Ishikawa (cell line): ENCODE data around the gene ITPR2.

Experiments used
- CEBPB ChIP-seq: IDR thresholded peaks from 2 replicates; pipeline ENCODE4 v1.6.1; 2012
- CREB1 ChIP-seq: IDR thresholded peaks from 2 replicates; pipeline ENCODE4 v1.6.1; 2012; ENCODE audit warnings: low read depth
- EGR1 ChIP-seq: IDR thresholded peaks from 2 replicates; pipeline ENCODE4 v1.6.1; 2012
- EP300 ChIP-seq: IDR thresholded peaks from 2 replicates; pipeline ENCODE4 v1.6.1; 2012; ENCODE audit warnings: borderline replicate concordance
- FOXM1 ChIP-seq: IDR thresholded peaks from 2 replicates; pipeline ENCODE4 v1.6.1; 2012; ENCODE audit warnings: low read depth, borderline replicate concordance
- NFIC ChIP-seq: IDR thresholded peaks from 2 replicates; pipeline ENCODE4 v1.6.1; 2012
- RAD21 ChIP-seq: IDR thresholded peaks from 2 replicates; pipeline ENCODE4 v1.6.1; 2012; ENCODE audit warnings: low read depth
- TAF1 ChIP-seq: IDR thresholded peaks from 2 replicates; pipeline ENCODE4 v1.6.1; 2012; ENCODE audit warnings: low read depth, mild to moderate bottlenecking
- TCF12 ChIP-seq: IDR thresholded peaks from 2 replicates; pipeline ENCODE4 v1.6.1; 2012; ENCODE audit warnings: low read depth
- TEAD4 ChIP-seq: IDR thresholded peaks from 2 replicates; pipeline ENCODE4 v1.6.1; 2012
- YY1 ChIP-seq: IDR thresholded peaks from 2 replicates; pipeline ENCODE4 v1.6.1; 2012; ENCODE audit warnings: low read depth
- ZBTB7A ChIP-seq: IDR thresholded peaks from 2 replicates; pipeline ENCODE4 v1.6.1; 2012; ENCODE audit warnings: low read depth
- TF ChIP-seq, protein P1 (sequence below): IDR thresholded peaks from 2 replicates; pipeline ENCODE4 v1.6.1; 2012; ENCODE audit warnings: low read depth, mild to moderate bottlenecking
- TF ChIP-seq, protein P2 (sequence below): IDR thresholded peaks from 2 replicates; pipeline ENCODE4 v1.6.1; 2012
- TF ChIP-seq, protein P3 (sequence below): IDR thresholded peaks from 2 replicates; pipeline ENCODE4 v1.6.1; 2012

ITPR2 gene

DNA sequence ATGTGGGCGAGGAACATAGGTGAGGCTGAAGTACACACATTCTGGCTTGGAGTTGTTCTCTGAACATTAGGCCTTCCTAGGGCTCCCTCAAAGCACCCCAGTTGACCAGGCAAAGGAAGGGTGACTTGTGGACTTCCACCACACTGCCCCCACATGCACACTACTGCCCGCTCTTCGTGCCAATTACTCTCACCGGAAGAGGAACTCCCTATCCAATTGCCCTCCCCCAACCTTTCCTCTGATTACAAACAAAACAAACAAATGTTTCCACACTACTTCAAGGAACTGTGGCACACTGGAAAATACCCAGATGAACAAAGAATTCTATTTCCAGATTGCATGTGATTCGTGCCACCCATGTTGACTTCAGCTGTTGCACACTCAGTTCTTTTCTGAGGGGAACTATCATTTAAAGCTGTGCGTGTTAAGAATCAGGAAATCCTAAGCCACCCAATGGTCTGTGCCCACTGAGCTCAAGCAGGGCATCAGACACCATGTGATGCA is 498.3 kb downstream of the ITPR2 start:
- TF ChIP-seq CEBPB: no peak
- no peak for TF ChIP-seq CREB1
- no peak for TF ChIP-seq FOXM1
- TF ChIP-seq YY1: no peak
- no peak for TF ChIP-seq EGR1
- no peak for TF ChIP-seq NFIC
- TF ChIP-seq, protein P1, sequence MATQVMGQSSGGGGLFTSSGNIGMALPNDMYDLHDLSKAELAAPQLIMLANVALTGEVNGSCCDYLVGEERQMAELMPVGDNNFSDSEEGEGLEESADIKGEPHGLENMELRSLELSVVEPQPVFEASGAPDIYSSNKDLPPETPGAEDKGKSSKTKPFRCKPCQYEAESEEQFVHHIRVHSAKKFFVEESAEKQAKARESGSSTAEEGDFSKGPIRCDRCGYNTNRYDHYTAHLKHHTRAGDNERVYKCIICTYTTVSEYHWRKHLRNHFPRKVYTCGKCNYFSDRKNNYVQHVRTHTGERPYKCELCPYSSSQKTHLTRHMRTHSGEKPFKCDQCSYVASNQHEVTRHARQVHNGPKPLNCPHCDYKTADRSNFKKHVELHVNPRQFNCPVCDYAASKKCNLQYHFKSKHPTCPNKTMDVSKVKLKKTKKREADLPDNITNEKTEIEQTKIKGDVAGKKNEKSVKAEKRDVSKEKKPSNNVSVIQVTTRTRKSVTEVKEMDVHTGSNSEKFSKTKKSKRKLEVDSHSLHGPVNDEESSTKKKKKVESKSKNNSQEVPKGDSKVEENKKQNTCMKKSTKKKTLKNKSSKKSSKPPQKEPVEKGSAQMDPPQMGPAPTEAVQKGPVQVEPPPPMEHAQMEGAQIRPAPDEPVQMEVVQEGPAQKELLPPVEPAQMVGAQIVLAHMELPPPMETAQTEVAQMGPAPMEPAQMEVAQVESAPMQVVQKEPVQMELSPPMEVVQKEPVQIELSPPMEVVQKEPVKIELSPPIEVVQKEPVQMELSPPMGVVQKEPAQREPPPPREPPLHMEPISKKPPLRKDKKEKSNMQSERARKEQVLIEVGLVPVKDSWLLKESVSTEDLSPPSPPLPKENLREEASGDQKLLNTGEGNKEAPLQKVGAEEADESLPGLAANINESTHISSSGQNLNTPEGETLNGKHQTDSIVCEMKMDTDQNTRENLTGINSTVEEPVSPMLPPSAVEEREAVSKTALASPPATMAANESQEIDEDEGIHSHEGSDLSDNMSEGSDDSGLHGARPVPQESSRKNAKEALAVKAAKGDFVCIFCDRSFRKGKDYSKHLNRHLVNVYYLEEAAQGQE: no peak
- TF ChIP-seq TEAD4: no peak
- TF ChIP-seq EP300: no peak
- no peak for TF ChIP-seq ZBTB7A
- TF ChIP-seq, protein P2, sequence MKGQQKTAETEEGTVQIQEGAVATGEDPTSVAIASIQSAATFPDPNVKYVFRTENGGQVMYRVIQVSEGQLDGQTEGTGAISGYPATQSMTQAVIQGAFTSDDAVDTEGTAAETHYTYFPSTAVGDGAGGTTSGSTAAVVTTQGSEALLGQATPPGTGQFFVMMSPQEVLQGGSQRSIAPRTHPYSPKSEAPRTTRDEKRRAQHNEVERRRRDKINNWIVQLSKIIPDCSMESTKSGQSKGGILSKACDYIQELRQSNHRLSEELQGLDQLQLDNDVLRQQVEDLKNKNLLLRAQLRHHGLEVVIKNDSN: no peak
- TF ChIP-seq RAD21: no peak
- TF ChIP-seq, protein P3, sequence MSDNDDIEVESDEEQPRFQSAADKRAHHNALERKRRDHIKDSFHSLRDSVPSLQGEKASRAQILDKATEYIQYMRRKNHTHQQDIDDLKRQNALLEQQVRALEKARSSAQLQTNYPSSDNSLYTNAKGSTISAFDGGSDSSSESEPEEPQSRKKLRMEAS: no peak
- no peak for TF ChIP-seq TCF12
- TF ChIP-seq TAF1: no peak

DNA sequence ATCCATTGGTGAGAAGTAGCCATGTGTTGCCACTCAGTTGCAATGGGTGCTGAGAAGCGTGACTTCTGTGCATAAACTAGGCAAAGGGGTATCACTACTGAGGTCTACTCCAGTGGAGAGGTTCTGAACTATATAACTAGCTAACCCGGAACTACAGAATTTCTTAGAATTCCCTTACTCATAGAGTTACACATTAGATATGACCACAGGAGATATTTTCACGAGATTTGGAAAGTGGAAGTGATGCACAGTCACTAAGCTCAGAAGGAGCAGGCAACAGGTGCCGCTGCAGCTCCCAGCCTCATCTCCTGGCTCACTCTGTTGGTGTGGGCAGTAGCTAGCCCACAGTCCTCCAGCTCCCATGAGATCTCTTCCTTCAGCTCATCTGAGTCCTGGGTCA is 501.0 kb downstream of the ITPR2 start:
- no peak for TF ChIP-seq TCF12
- TF ChIP-seq FOXM1: no peak
- TF ChIP-seq, protein P3: no peak
- TF ChIP-seq RAD21: no peak
- TF ChIP-seq CREB1: no peak

DNA sequence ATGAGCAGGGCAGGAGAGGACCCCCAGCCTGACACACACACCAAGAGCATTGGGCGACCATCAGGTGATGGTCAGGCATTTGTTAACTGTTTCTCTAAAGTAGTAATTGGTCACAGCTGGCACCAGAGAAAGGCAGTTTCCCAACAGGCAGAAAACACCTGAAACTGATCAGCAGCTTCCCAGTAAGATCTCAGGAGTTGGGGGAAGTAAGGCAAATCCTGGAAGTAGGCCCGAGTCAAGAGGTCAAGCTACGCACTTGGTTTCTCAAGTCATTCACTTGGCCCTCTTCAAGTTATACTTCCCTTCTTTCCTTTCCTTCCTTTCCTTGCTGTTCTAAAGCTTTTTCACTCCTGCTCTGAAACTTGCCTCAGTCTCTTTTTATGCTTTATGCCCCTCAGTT is 501.9 kb downstream of the ITPR2 start:
- TF ChIP-seq ZBTB7A: no peak
- no peak for TF ChIP-seq CREB1
- no peak for TF ChIP-seq RAD21
- no peak for TF ChIP-seq YY1
- no peak for TF ChIP-seq TEAD4
- TF ChIP-seq, protein P1: no peak
- TF ChIP-seq TAF1: no peak
- no peak for TF ChIP-seq TCF12
- no peak for TF ChIP-seq EP300

DNA sequence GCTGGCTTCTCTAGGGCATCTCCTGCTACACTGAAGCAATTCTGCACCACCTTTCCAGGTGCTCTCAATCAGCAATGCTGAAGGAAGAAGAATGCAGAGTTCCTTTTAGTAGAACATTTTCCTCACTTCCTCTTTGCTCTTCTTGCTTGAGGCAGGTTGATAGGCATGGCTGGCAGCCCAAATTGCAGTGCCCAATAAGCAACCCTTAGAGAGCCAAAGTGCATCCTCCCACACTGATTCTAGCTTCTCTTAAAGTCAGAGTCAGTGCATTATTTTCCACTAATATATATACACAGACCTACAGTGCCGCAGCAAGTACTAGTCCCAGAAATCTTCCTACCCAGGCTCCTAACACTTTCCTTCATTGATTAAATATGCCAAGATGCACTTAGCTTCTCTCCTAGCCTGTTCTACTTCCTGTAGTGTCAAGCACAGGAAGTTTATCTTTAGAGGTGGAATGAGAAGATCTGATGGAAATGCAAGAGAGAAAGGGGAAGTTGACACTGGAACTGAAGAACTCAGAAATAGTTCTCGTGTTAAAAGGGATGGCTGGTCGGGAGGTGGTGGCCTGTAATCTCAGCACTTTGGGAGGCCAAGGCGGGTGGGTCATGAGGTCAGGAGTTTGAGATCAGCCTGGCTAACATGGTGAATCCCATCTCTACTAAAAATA is 504.9 kb downstream of the ITPR2 start:
- TF ChIP-seq FOXM1: no peak
- TF ChIP-seq, protein P1: no peak
- TF ChIP-seq YY1: no peak
- TF ChIP-seq CREB1: no peak
- TF ChIP-seq, protein P3: no peak
- no peak for TF ChIP-seq RAD21
- TF ChIP-seq EP300: no peak
- TF ChIP-seq ZBTB7A: no peak
- no peak for TF ChIP-seq TCF12

DNA sequence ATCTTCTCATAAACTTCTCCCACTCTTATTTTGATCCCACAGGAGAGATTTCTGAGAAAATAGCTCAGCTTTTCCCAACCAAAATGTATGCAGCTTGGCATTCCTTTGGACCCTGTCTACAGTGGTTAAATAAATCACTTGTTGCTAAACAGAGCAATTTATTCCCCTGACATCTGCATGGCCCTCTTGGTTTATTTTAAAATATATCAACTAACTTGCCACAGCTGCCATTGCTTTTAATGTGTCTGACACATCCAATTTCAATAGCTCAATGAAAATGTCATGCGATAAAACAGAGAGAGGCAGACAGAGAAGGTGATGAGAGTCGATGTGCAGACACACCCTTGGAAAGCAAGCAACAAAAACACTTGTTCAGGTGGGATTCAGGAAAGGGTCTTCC is 509.3 kb downstream of the ITPR2 start:
- TF ChIP-seq RAD21: no peak
- TF ChIP-seq NFIC: no peak
- TF ChIP-seq FOXM1: no peak
- no peak for TF ChIP-seq YY1
- no peak for TF ChIP-seq TEAD4
- TF ChIP-seq, protein P3: no peak
